HS-5 (cell line): ENCODE measurements around the gene CACNA1D.

Experiments used
- DNase-seq: peaks from one replicate; pipeline ENCODE4 v3.0.0-alpha.2; 2012; ENCODE audit warnings: low read depth

Gene CACNA1D

GRCh38 chr3:53846851-53847155 is 352.4 kb downstream of the CACNA1D start:
- no peak for DNase-seq

- no peak for DNase-seq
Measured at GRCh38 chr3:53849916-53850315, 355.5 kb downstream of the CACNA1D start.

- no peak for DNase-seq
Measured at GRCh38 chr3:53850895-53851294, 356.5 kb downstream of the CACNA1D start.

- DNase-seq: no peak
Measured at GRCh38 chr3:53856964-53857363, 362.6 kb downstream of the CACNA1D start.

GRCh38 chr3:53858096-53858741 is 363.8 kb downstream of the CACNA1D start:
- no peak for DNase-seq

- no peak for DNase-seq
Measured at GRCh38 chr3:53859178-53859577, 364.8 kb downstream of the CACNA1D start.

- DNase-seq: no peak
Measured at GRCh38 chr3:53860196-53860595, 365.8 kb downstream of the CACNA1D start.

GRCh38 chr3:53862241-53862640 is 367.8 kb downstream of the CACNA1D start:
- no peak for DNase-seq

GRCh38 chr3:53863145-53863544 is 368.7 kb downstream of the CACNA1D start:
- DNase-seq: no peak
